PFSK-1 (cell line): ENCODE measurements around the gene KRT4.

Experiments
- POLR2AphosphoS5 ChIP-seq: IDR thresholded peaks from 2 replicates; pipeline ENCODE4 v1.6.1; 2012; ENCODE audit warnings: low read depth, mild to moderate bottlenecking, control low read depth, low read length, moderate library complexity
- TF ChIP-seq, protein P1 (sequence below), 2 experiments: IDR thresholded peaks; 2 replicates each; pipeline versions ENCODE4 v1.6.1 to v1.8.0; 2011 to 2012; ENCODE audit warnings: low read depth in 2 of 2, low read length in 2 of 2, control low read depth in 1 of 2, inconsistent platforms in 1 of 2, mild to moderate bottlenecking in 1 of 2, moderate library complexity in 1 of 2; ENCODE audit not compliant: insufficient read depth in 1 of 2

GRCh38 chr12:52795694-52796428 is 18.1 kb downstream of the KRT4 start, which contains the start of gene KRT3:
- TF ChIP-seq, protein P1, sequence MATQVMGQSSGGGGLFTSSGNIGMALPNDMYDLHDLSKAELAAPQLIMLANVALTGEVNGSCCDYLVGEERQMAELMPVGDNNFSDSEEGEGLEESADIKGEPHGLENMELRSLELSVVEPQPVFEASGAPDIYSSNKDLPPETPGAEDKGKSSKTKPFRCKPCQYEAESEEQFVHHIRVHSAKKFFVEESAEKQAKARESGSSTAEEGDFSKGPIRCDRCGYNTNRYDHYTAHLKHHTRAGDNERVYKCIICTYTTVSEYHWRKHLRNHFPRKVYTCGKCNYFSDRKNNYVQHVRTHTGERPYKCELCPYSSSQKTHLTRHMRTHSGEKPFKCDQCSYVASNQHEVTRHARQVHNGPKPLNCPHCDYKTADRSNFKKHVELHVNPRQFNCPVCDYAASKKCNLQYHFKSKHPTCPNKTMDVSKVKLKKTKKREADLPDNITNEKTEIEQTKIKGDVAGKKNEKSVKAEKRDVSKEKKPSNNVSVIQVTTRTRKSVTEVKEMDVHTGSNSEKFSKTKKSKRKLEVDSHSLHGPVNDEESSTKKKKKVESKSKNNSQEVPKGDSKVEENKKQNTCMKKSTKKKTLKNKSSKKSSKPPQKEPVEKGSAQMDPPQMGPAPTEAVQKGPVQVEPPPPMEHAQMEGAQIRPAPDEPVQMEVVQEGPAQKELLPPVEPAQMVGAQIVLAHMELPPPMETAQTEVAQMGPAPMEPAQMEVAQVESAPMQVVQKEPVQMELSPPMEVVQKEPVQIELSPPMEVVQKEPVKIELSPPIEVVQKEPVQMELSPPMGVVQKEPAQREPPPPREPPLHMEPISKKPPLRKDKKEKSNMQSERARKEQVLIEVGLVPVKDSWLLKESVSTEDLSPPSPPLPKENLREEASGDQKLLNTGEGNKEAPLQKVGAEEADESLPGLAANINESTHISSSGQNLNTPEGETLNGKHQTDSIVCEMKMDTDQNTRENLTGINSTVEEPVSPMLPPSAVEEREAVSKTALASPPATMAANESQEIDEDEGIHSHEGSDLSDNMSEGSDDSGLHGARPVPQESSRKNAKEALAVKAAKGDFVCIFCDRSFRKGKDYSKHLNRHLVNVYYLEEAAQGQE (IDR thresholded peaks at IDR 0.05; ENCODE audit: insufficient read depth in 1 of 2, low read depth in 2 of 2, low read length in 2 of 2), result no peak
- TF ChIP-seq POLR2AphosphoS5, result no peak
